ENCODE results near the gene TBC1D23.
"Not testable (repeated sequence)": the region's sequence is repeated elsewhere in the genome, so short reads cannot be mapped to it uniquely, and the experiment has no call there.

TBC1D23 gene

DNA sequence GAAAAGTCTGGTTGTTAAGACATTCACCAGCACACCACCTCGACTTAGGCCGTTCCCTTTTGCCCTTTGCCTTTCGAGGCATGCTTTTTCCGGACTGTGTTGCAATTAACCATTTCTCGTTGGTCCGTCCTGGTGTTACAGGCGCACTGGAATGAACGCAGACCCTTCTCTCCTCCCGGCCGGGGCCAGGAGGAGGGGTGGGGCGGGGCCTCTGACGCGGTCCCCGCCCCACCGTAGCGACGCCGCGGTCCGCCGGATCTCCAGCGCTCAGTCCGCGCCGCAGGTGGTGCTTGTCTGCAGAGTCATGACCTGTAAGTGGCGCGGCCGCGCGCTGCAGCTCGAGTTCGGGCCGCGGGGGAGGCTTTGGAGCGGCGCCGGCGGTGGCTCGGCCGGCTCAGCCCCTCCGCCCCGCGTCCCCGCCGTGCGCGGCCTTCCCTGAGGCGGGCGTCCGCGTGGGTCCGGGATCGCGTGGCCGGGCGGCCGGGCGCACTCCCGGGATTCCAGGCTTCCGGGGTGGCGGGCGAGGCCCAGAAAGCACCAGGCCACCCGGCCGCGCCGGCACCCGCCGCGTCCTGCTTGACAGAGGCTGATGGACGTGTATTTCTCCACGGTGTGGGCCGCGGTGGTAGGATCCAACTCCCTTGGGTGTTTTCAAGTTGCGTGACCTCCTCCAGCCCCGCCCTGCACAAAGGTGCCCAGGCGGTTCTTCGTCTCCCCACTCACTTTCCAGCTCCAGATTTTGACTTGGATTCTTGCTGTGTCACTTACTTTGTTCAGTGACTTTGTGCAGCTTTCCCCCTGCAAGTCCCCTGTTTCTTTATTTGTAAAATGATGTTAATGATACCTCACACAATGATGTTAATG lies 73.9 kb downstream of the TBC1D23 start, which contains the start of gene NIT2:
Gene NIT2, plus strand, starts transcription at position 270 of the 864 bp plus-strand sequence. Its CDS starts 35 bp downstream, at position 305.
- Histone ChIP-seq H3K9me2 (ENCODE audit: low read depth, low read length) (no peaks in the 10 kb centered on the region), H2AFZ (ENCODE audit: low read length) (peak within 1 kb of the TSS; percentile 93), H3K4me2 (ENCODE audit: low read length) (peak within 1 kb of the TSS; percentile 92), H3K9ac (ENCODE audit: low read length) (peak within 1 kb of the TSS; percentile 95), H3K79me2 (ENCODE audit: insufficient read depth, low read length) (no peaks in the 10 kb centered on the region), H3K9me3 (ENCODE audit: low read length) (no peaks in the 10 kb centered on the region), H3K4me1 (ENCODE audit: insufficient read depth, low read length, severe bottlenecking) (peaks cover 28% of the 10 kb centered on the region), H3K36me3 (ENCODE audit: insufficient read depth, low read length) (peaks cover 12% of the 10 kb centered on the region), H3K27me3 (ENCODE audit: insufficient read depth, low read length) (no peaks in the 10 kb centered on the region), H3F3A (ENCODE audit: insufficient read depth, low read length) (no peaks in the 10 kb centered on the region), H4K20me1 (ENCODE audit: insufficient read depth, low read length) (no peaks in the 10 kb centered on the region), H3K27ac (ENCODE audit: low read depth, low read length, poor library complexity, severe bottlenecking) (peak within 1 kb of the TSS; percentile 68), H3K4me3 (ENCODE audit: low read depth, low read length, poor library complexity, severe bottlenecking) (peak within 1 kb of the TSS; percentile 88)
- no peak for TF ChIP-seq EZH2 (IDR thresholded peaks at IDR 0.05; ENCODE audit: borderline replicate concordance, low read length)
- TF ChIP-seq, protein P1, sequence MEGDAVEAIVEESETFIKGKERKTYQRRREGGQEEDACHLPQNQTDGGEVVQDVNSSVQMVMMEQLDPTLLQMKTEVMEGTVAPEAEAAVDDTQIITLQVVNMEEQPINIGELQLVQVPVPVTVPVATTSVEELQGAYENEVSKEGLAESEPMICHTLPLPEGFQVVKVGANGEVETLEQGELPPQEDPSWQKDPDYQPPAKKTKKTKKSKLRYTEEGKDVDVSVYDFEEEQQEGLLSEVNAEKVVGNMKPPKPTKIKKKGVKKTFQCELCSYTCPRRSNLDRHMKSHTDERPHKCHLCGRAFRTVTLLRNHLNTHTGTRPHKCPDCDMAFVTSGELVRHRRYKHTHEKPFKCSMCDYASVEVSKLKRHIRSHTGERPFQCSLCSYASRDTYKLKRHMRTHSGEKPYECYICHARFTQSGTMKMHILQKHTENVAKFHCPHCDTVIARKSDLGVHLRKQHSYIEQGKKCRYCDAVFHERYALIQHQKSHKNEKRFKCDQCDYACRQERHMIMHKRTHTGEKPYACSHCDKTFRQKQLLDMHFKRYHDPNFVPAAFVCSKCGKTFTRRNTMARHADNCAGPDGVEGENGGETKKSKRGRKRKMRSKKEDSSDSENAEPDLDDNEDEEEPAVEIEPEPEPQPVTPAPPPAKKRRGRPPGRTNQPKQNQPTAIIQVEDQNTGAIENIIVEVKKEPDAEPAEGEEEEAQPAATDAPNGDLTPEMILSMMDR (IDR thresholded peaks at IDR 0.05; ENCODE audit: low read length), result no peak

DNA sequence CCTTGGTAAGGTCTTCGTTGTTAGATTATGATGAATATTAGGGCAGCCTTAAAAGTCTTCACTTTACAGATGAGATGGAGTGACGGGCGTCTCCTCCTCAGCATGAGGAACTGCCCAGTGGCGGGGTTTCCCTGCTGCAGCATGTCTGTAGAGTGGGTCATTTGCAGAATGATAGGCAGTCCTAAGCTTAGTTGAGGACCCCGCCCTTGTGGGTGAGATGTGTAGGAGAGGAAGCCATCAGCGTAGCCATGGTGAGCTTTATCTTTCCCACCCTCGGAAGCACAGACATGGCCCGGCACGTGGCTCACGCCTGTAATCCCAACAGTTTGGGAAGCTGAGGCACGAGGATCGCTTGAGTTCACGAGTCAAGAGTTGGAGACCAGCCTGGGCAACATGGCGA lies 74.6 kb downstream of the TBC1D23 start:
- H3K27me3 ChIP-seq (ENCODE audit: insufficient read depth, low read length), result no peaks in the 10 kb centered on the region
- H3K79me2 ChIP-seq (ENCODE audit: insufficient read depth, low read length), result no peaks in the 10 kb centered on the region
- H3K9me2 ChIP-seq (ENCODE audit: low read depth, low read length), result no peaks in the 10 kb centered on the region
- no peak overlapping the region for H2AFZ ChIP-seq (ENCODE audit: low read length)
- H3K4me1 ChIP-seq (ENCODE audit: insufficient read depth, low read length, severe bottlenecking), result peaks cover 28% of the 10 kb centered on the region
- H3K9ac ChIP-seq (ENCODE audit: low read length), result peak overlapping the region; percentile 95
- TF ChIP-seq, protein P1 (IDR thresholded peaks at IDR 0.05; ENCODE audit: low read length), result no peak
- no peak for TF ChIP-seq EZH2 (IDR thresholded peaks at IDR 0.05; ENCODE audit: borderline replicate concordance, low read length)
- peak overlapping the region; percentile 68 for H3K27ac ChIP-seq (ENCODE audit: low read depth, low read length, poor library complexity, severe bottlenecking)
- H4K20me1 ChIP-seq (ENCODE audit: insufficient read depth, low read length), result no peaks in the 10 kb centered on the region
- no peaks in the 10 kb centered on the region for H3K9me3 ChIP-seq (ENCODE audit: low read length)
- H3K36me3 ChIP-seq (ENCODE audit: insufficient read depth, low read length), result peaks cover 19% of the 10 kb centered on the region
- peak overlapping the region; percentile 92 for H3K4me2 ChIP-seq (ENCODE audit: low read length)
- H3K4me3 ChIP-seq (ENCODE audit: low read depth, low read length, poor library complexity, severe bottlenecking), result peak overlapping the region; percentile 88
- no peaks in the 10 kb centered on the region for H3F3A ChIP-seq (ENCODE audit: insufficient read depth, low read length)

DNA sequence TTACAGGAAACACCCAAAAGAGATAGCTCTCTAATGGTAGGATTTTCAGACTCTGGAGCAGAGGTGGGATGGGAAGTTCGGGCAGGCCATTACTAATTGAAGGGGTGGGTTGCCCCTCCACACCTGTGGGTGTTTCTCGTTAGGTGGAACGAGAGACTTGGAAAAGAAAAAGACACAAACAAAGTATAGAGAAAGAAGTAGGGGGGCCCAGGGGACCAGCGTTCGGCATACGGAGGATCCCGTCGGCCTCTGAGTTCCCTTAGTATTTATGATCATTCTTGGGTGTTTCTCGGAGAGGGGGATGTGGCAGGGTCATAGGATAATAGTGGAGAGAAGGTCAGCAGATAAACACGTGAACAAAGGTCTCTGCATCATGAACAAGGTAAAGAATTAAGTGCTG lies 75.4 kb downstream of the TBC1D23 start:
- not testable (repeated sequence) for H3K9me3 ChIP-seq (ENCODE audit: low read length); H3K79me2 ChIP-seq (ENCODE audit: insufficient read depth, low read length); H3K27me3 ChIP-seq (ENCODE audit: insufficient read depth, low read length); H2AFZ ChIP-seq (ENCODE audit: low read length); H3F3A ChIP-seq (ENCODE audit: insufficient read depth, low read length); H3K9me2 ChIP-seq (ENCODE audit: low read depth, low read length); H4K20me1 ChIP-seq (ENCODE audit: insufficient read depth, low read length)
- peaks cover 27% of the 10 kb centered on the region for H3K36me3 ChIP-seq (ENCODE audit: insufficient read depth, low read length)
- H3K9ac ChIP-seq (ENCODE audit: low read length), result peak overlapping the region; percentile 95; the same call in 1 of the 2 replicates
- peak overlapping the region; percentile 68 for H3K27ac ChIP-seq (ENCODE audit: low read depth, low read length, poor library complexity, severe bottlenecking)
- H3K4me3 ChIP-seq (ENCODE audit: low read depth, low read length, poor library complexity, severe bottlenecking), result peak overlapping the region; percentile 88
- peaks cover 28% of the 10 kb centered on the region for H3K4me1 ChIP-seq (ENCODE audit: insufficient read depth, low read length, severe bottlenecking)
- H3K4me2 ChIP-seq (ENCODE audit: low read length), result peak overlapping the region; percentile 92
